ENCODE data around the gene ADGRG3.

Gene ADGRG3

DNA sequence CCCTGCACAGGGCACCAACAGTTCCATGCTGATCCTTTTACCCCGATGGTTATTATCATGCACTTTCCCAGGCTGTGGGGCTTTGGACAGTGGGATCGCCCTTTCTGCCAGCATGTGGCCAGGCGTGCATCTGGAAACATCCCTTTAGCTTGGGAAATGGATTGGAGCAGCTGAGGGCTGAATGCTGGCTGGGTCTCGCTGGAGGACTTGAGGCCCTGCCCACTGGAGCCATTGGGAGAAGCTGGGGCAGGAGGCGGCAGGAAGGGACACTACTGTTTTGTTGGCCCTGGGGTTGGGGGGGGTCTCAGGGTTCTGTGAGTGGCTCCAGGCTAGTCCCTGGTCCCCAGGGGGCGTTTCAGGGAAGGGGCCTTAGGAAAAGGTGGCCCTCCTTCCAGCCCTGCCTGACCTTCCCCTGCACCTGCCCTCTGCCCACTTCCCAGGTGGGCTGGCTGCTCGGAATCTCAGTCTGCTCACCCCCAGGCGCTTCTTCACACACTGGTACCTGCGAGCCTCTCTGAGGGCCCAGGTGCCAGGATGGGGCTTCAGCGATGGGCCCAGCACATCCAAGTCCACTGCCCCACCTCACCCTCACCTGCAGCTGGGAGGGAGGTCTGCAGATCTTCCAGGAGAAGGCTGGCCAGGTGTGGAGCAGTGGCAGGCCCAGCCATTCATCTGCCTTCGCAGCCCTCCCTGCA is 1.6 kb upstream of the ADGRG3 start:
- Histone ChIP-seq H3K9me2 (replicated peaks; ENCODE audit: insufficient read depth, low read length) (no peaks in the 10 kb centered on the region), H3K36me3 (ENCODE audit: low read length) (no peaks in the 10 kb centered on the region), H3K27me3 (ENCODE audit: low read length) (no peaks in the 10 kb centered on the region), H3K4me2 (ENCODE audit: low read depth, low read length, poor library complexity, severe bottlenecking) (no peak overlapping the region), H3K9me3 (ENCODE audit: insufficient read depth, low read length) (no peaks in the 10 kb centered on the region), H3K9ac (ENCODE audit: low read length) (no peak overlapping the region), H3F3A (ENCODE audit: insufficient read depth) (no peaks in the 10 kb centered on the region), H3K27ac (ENCODE audit: low read depth, low read length) (no peak overlapping the region), H3K79me2 (ENCODE audit: insufficient read depth, low read length) (no peaks in the 10 kb centered on the region), H4K20me1 (ENCODE audit: low read depth, low read length) (no peaks in the 10 kb centered on the region), H3K4me3 (ENCODE audit: insufficient read depth, low read length, poor library complexity, severe bottlenecking) (no peak overlapping the region), H2AFZ (ENCODE audit: low read depth, low read length, severe bottlenecking) (no peak overlapping the region)
- TF ChIP-seq, protein P1, sequence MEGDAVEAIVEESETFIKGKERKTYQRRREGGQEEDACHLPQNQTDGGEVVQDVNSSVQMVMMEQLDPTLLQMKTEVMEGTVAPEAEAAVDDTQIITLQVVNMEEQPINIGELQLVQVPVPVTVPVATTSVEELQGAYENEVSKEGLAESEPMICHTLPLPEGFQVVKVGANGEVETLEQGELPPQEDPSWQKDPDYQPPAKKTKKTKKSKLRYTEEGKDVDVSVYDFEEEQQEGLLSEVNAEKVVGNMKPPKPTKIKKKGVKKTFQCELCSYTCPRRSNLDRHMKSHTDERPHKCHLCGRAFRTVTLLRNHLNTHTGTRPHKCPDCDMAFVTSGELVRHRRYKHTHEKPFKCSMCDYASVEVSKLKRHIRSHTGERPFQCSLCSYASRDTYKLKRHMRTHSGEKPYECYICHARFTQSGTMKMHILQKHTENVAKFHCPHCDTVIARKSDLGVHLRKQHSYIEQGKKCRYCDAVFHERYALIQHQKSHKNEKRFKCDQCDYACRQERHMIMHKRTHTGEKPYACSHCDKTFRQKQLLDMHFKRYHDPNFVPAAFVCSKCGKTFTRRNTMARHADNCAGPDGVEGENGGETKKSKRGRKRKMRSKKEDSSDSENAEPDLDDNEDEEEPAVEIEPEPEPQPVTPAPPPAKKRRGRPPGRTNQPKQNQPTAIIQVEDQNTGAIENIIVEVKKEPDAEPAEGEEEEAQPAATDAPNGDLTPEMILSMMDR (IDR thresholded peaks at IDR 0.05; ENCODE audit: insufficient read depth, low read length, poor library complexity, severe bottlenecking), result no peak
- TF ChIP-seq EZH2phosphoT487 (conservative IDR thresholded peaks at IDR 0.05; ENCODE audit: low read length), result no peak

DNA sequence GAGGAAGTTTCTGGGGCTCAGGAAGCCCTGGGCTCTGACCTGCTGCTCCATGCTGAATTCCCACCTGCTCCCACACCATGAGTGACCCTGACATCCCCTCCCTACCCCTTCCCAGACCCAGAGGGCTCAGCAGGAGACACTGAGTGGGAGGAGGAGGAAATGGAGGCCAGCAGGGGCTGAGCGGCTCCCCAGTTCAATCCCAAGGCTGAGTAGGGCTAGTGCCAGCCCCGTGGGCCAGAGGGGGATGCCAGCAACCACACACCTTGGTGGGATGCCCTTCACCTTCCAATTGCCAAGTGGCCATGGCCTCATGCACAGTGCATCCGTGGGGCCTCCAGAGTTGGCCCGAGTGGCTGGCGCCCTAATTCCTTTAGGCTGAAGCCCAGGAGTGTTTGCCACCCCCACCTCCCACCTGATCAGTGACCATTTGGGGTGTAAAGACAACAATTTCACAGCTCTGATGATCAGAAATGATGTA is 1.0 kb upstream of the ADGRG3 start:
- H2AFZ ChIP-seq (ENCODE audit: low read depth, low read length, severe bottlenecking), result no peak overlapping the region
- no peak overlapping the region for H3K4me2 ChIP-seq (ENCODE audit: low read depth, low read length, poor library complexity, severe bottlenecking)
- no peak overlapping the region for H3K4me3 ChIP-seq (ENCODE audit: insufficient read depth, low read length, poor library complexity, severe bottlenecking)

DNA sequence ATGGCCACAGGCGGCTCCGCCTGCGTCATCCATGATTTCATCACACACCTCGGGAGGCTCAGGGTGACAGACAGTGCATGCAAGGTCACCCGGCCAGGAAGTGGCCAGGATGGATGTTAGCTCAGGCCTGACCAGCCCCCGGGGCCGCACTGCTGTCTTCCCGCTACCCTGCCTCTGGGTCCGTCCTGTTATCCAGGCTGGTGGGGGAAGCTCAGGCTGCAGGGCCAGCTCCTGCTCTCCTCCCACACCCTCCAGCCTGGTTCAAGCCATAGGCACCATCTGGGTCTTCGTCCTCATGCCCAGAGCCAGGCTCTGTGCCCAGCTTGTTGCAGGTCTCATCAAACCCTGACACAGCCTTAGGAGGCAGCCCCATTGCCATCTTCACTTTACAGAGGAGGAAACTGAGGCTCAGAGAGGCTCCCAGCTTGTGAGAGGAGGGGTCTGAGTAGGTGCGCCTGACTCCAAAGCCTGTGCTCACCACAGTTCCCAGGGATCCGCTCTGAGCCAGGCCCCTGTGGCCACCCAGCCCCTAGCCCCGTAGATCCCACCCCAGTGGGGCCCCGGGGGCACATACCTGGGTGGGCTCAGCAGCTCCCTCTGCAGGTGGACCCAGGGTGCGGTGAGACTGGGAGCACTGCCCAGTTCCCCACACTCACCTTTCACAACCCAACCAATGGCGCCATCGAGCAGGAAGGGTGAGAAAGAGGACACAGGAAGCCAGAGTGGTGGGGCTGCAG is 412 bp upstream of the ADGRG3 start:
- no peaks in the 10 kb centered on the region for H3K36me3 ChIP-seq (ENCODE audit: low read length)
- no peak for TF ChIP-seq EZH2phosphoT487 (conservative IDR thresholded peaks at IDR 0.05; ENCODE audit: low read length)
- TF ChIP-seq, protein P1 (IDR thresholded peaks at IDR 0.05; ENCODE audit: insufficient read depth, low read length, poor library complexity, severe bottlenecking), result no peak
- H3F3A ChIP-seq (ENCODE audit: insufficient read depth), result no peaks in the 10 kb centered on the region
- no peaks in the 10 kb centered on the region for H3K9me2 ChIP-seq (replicated peaks; ENCODE audit: insufficient read depth, low read length)
- no peak overlapping the region for H3K4me3 ChIP-seq (ENCODE audit: insufficient read depth, low read length, poor library complexity, severe bottlenecking)
- no peak overlapping the region for H3K27ac ChIP-seq (ENCODE audit: low read depth, low read length)
- no peaks in the 10 kb centered on the region for H3K27me3 ChIP-seq (ENCODE audit: low read length)
- H3K9me3 ChIP-seq (ENCODE audit: insufficient read depth, low read length), result no peaks in the 10 kb centered on the region
- no peaks in the 10 kb centered on the region for H4K20me1 ChIP-seq (ENCODE audit: low read depth, low read length)
- H3K9ac ChIP-seq (ENCODE audit: low read length), result no peak overlapping the region
- H3K4me2 ChIP-seq (ENCODE audit: low read depth, low read length, poor library complexity, severe bottlenecking), result no peak overlapping the region
- no peaks in the 10 kb centered on the region for H3K79me2 ChIP-seq (ENCODE audit: insufficient read depth, low read length)
- H2AFZ ChIP-seq (ENCODE audit: low read depth, low read length, severe bottlenecking), result no peak overlapping the region

More for the DNA sequence above, 1.0 kb upstream of the ADGRG3 start:
- TF ChIP-seq EZH2phosphoT487 (conservative IDR thresholded peaks at IDR 0.05; ENCODE audit: low read length), result no peak
- no peaks in the 10 kb centered on the region for H3K27me3 ChIP-seq (ENCODE audit: low read length)
- no peak overlapping the region for H3K9ac ChIP-seq (ENCODE audit: low read length)
- H3K9me2 ChIP-seq (replicated peaks; ENCODE audit: insufficient read depth, low read length), result no peaks in the 10 kb centered on the region
- H3K9me3 ChIP-seq (ENCODE audit: insufficient read depth, low read length), result no peaks in the 10 kb centered on the region
- no peaks in the 10 kb centered on the region for H3F3A ChIP-seq (ENCODE audit: insufficient read depth)
- H3K36me3 ChIP-seq (ENCODE audit: low read length), result no peaks in the 10 kb centered on the region
- no peak overlapping the region for H3K27ac ChIP-seq (ENCODE audit: low read depth, low read length)
- no peaks in the 10 kb centered on the region for H4K20me1 ChIP-seq (ENCODE audit: low read depth, low read length)
- H3K79me2 ChIP-seq (ENCODE audit: insufficient read depth, low read length), result no peaks in the 10 kb centered on the region

Measured in SU-DHL-6 (cell line).